Measurements from ENCODE around the gene ACIN1.

The ACIN1 gene

GRCh38 chr14:23056145-23056955 lies 38.6 kb downstream of the ACIN1 start:
- DNase-seq = no peak

- no peak for DNase-seq
Observed at GRCh38 chr14:23055621-23056144, 39.3 kb downstream of the ACIN1 start.

GRCh38 chr14:23055147-23055550 lies 39.8 kb downstream of the ACIN1 start:
- DNase-seq = no peak

- no peak for DNase-seq
Observed at GRCh38 chr14:23054000-23054811, 40.7 kb downstream of the ACIN1 start.

- DNase-seq = no peak
Observed at GRCh38 chr14:23053426-23053825, 41.5 kb downstream of the ACIN1 start.

GRCh38 chr14:23052671-23053070 lies 42.3 kb downstream of the ACIN1 start:
- DNase-seq = no peak

- DNase-seq = no peak
Observed at GRCh38 chr14:23052182-23052623, 42.7 kb downstream of the ACIN1 start.

- DNase-seq = no peak
Observed at GRCh38 chr14:23051141-23052057, 43.5 kb downstream of the ACIN1 start.

GRCh38 chr14:23049011-23049410 lies 45.9 kb downstream of the ACIN1 start:
- DNase-seq = no peak

- DNase-seq = no peak
Observed at GRCh38 chr14:23047751-23048693, 46.9 kb downstream of the ACIN1 start.

- no peak for DNase-seq
Observed at GRCh38 chr14:23047034-23047634, 47.8 kb downstream of the ACIN1 start.

GRCh38 chr14:23045419-23046357 lies 49.2 kb downstream of the ACIN1 start:
- no peak for DNase-seq

GRCh38 chr14:23044840-23045239 lies 50.1 kb downstream of the ACIN1 start:
- no peak for DNase-seq

- DNase-seq = no peak
Observed at GRCh38 chr14:23043754-23044153, 51.2 kb downstream of the ACIN1 start.

- DNase-seq = no peak
Observed at GRCh38 chr14:23043145-23043544, 51.8 kb downstream of the ACIN1 start.

- DNase-seq = no peak
Observed at GRCh38 chr14:23042162-23042965, 52.6 kb downstream of the ACIN1 start, which contains the start of gene PSMB11. Gene PSMB11 (plus strand): TSS chr14:23042212. CDS start chr14:23042226, 14 bp downstream.

GRCh38 chr14:23041729-23042128 lies 53.2 kb downstream of the ACIN1 start:
- no peak for DNase-seq

- no peak for DNase-seq
Observed at GRCh38 chr14:23040100-23040499, 54.8 kb downstream of the ACIN1 start.
